Fibroblast of the aortic adventitia (primary cell): ENCODE measurements around the gene CASP9. TPM values are rescaled to one million over a fixed set of nuclear protein-coding genes. Genes with fewer than 3 reads are reported as not detected.

Experiments
- DNase-seq: peaks from one replicate; pipeline ENCODE4 v3.0.0-alpha.2; 2010; ENCODE audit warnings: low read depth
- H3K4me3 ChIP-seq: 2 replicates; pipeline ENCODE4 v1.5.1; 2011; ENCODE audit warnings: low read depth, mild to moderate bottlenecking, control low read depth, low read length, moderate library complexity
- CTCF ChIP-seq: IDR thresholded peaks from 2 replicates; pipeline ENCODE4 v1.5.1; 2011; ENCODE audit warnings: mild to moderate bottlenecking, low read length, control low read depth, inconsistent platforms; ENCODE audit not compliant: insufficient read depth
- small RNA-seq: library from RNA; depleted of rRNA; stranded (forward); fragments of <200 nt; gene quantifications from one replicate; pipeline ENCODE3, GENCODE V24; 2012
- total RNA-seq: library from RNA; depleted of rRNA; stranded (reverse); fragments of >200 nt; gene quantifications from 2 replicates; pipeline ENCODE4 v1.2.3, GENCODE V29; 2012; ENCODE audit warnings: low replicate concordance

CASP9 gene
- total RNA-seq, 1 donor = 7.1 TPM

- DNase-seq = no peak
- no peak overlapping the region for H3K4me3 ChIP-seq
- no peak for TF ChIP-seq CTCF
These were observed 79.3 kb downstream of the CASP9 start for GRCh38 chr1:15444468-15445389.

- DNase-seq = no peak
- no peak overlapping the region for H3K4me3 ChIP-seq
- no peak for TF ChIP-seq CTCF
These were observed 80.7 kb downstream of the CASP9 start for GRCh38 chr1:15443281-15443680.

- DNase-seq = no peak
- TF ChIP-seq CTCF = no peak
- H3K4me3 ChIP-seq = no peak overlapping the region
These were observed 81.3 kb downstream of the CASP9 start for GRCh38 chr1:15442759-15443158.

GRCh38 chr1:15442119-15442518 is 81.9 kb downstream of the CASP9 start:
- TF ChIP-seq CTCF = no peak
- H3K4me3 ChIP-seq = no peak overlapping the region
- no peak for DNase-seq

Small RNAs within 50 kb of the gene (small RNA-seq; reads per million reads assigned to genes)
- 1.3 reads per million, percentile 47 among the genes with 10 or more reads in this experiment for gene SCARNA21B

Other genes with a start within 250 kb of the CASP9 start
- 11.1 and 28.1 TPM in 2 replicates for gene EFHD2, start 114.3 kb downstream of the CASP9 start, total RNA-seq
- gene CTRC, start 85.8 kb downstream of the CASP9 start, total RNA-seq = not detected in 2 replicates
- not detected in 2 replicates for gene CELA2A, start 67.5 kb downstream of the CASP9 start, total RNA-seq
- not detected in 2 replicates for gene CELA2B, start 48.1 kb downstream of the CASP9 start, total RNA-seq
- gene DNAJC16, start 2.6 kb upstream of the CASP9 start, total RNA-seq = 8.6 and 20.0 TPM in 2 replicates
- gene AGMAT, start 60.8 kb upstream of the CASP9 start, total RNA-seq = 0.16 and 1.4 TPM in 2 replicates
- gene DDI2, start 93.2 kb upstream of the CASP9 start, total RNA-seq = 14.0 and 26.0 TPM in 2 replicates
- 19.3 and 76.5 TPM in 2 replicates for gene PLEKHM2, start 160.1 kb upstream of the CASP9 start, total RNA-seq
- 0.54 and 0.65 TPM in 2 replicates for gene SLC25A34, start 212.0 kb upstream of the CASP9 start, total RNA-seq
- not detected in 2 replicates for gene TMEM82, start 218.3 kb upstream of the CASP9 start, total RNA-seq
- 41.0 and 114 TPM in 2 replicates for gene FBLIM1, start 234.6 kb upstream of the CASP9 start, total RNA-seq